T-helper 1 cell treated with Interleukin-12 subunit alpha and Interleukin-12 subunit beta and Interleukin-4 antibody, amounts not matched to agents 30 μg/mL and 1 μg/mL, for 36 hours (primary cell): ENCODE measurements around the gene DYRK1B.

ENCODE experiments used
- H3K27ac Mint-ChIP-seq: one replicate; pipeline ENCODE4 v1.8.0; 2021; ENCODE audit warnings: mild to moderate bottlenecking, mixed read lengths
- H3K27me3 Mint-ChIP-seq: one replicate; pipeline ENCODE4 v1.8.0; 2021; ENCODE audit warnings: low read depth, mixed read lengths
- H3K36me3 Mint-ChIP-seq: one replicate; pipeline ENCODE4 v1.8.0; 2021; ENCODE audit warnings: low read depth, mixed read lengths
- H3K4me1 Mint-ChIP-seq: one replicate; pipeline ENCODE4 v1.8.0; 2021; ENCODE audit warnings: low read depth, mixed read lengths
- H3K4me3 Mint-ChIP-seq: one replicate; pipeline ENCODE4 v1.8.0; 2021; ENCODE audit warnings: mild to moderate bottlenecking, moderate library complexity, mixed read lengths
- H3K9me3 Mint-ChIP-seq: one replicate; pipeline ENCODE4 v1.8.0; 2021; ENCODE audit warnings: mixed read lengths

Gene DYRK1B

GRCh38 chr19:39871362-39871761 lies 37.4 kb upstream of the DYRK1B start:
- H3K27me3 Mint-ChIP-seq = no peaks in the 10 kb centered on the region
- H3K4me1 Mint-ChIP-seq = no peaks in the 10 kb centered on the region
- H3K9me3 Mint-ChIP-seq = no peaks in the 10 kb centered on the region
- H3K36me3 Mint-ChIP-seq = peaks cover 1% of the 10 kb centered on the region
- H3K4me3 Mint-ChIP-seq = no peak overlapping the region
- H3K27ac Mint-ChIP-seq = no peak overlapping the region

- H3K27ac Mint-ChIP-seq = no peak overlapping the region
- H3K4me3 Mint-ChIP-seq = no peak overlapping the region
- H3K9me3 Mint-ChIP-seq = no peaks in the 10 kb centered on the region
- no peaks in the 10 kb centered on the region for H3K4me1 Mint-ChIP-seq
- no peaks in the 10 kb centered on the region for H3K27me3 Mint-ChIP-seq
- H3K36me3 Mint-ChIP-seq = peaks cover 1% of the 10 kb centered on the region
Measured at GRCh38 chr19:39870171-39870971, 36.4 kb upstream of the DYRK1B start.

GRCh38 chr19:39867952-39868351 lies 34.0 kb upstream of the DYRK1B start:
- no peaks in the 10 kb centered on the region for H3K4me1 Mint-ChIP-seq
- H3K27me3 Mint-ChIP-seq = no peaks in the 10 kb centered on the region
- H3K4me3 Mint-ChIP-seq = no peak overlapping the region
- H3K9me3 Mint-ChIP-seq = no peaks in the 10 kb centered on the region
- peaks cover 1% of the 10 kb centered on the region for H3K36me3 Mint-ChIP-seq
- no peak overlapping the region for H3K27ac Mint-ChIP-seq

GRCh38 chr19:39867133-39867532 lies 33.2 kb upstream of the DYRK1B start:
- no peaks in the 10 kb centered on the region for H3K9me3 Mint-ChIP-seq
- H3K4me1 Mint-ChIP-seq = no peaks in the 10 kb centered on the region
- no peak overlapping the region for H3K4me3 Mint-ChIP-seq
- H3K27me3 Mint-ChIP-seq = no peaks in the 10 kb centered on the region
- peaks cover 1% of the 10 kb centered on the region for H3K36me3 Mint-ChIP-seq
- H3K27ac Mint-ChIP-seq = no peak overlapping the region

- H3K27ac Mint-ChIP-seq = no peak overlapping the region
Measured at GRCh38 chr19:39865953-39866352, 32.0 kb upstream of the DYRK1B start.

GRCh38 chr19:39865186-39865585 lies 31.2 kb upstream of the DYRK1B start:
- Mint-ChIP-seq H3K4me3 (no peak overlapping the region), H3K27me3 (no peaks in the 10 kb centered on the region), H3K36me3 (peaks cover 1% of the 10 kb centered on the region), H3K9me3 (no peaks in the 10 kb centered on the region), H3K4me1 (no peaks in the 10 kb centered on the region), H3K27ac (no peak overlapping the region)

More at GRCh38 chr19:39865953-39866352, 32.0 kb upstream of the DYRK1B start:
- Mint-ChIP-seq H3K36me3 (peaks cover 1% of the 10 kb centered on the region), H3K9me3 (no peaks in the 10 kb centered on the region), H3K27me3 (no peaks in the 10 kb centered on the region), H3K4me1 (no peaks in the 10 kb centered on the region), H3K4me3 (no peak overlapping the region)

GRCh38 chr19:39864118-39864517 lies 30.2 kb upstream of the DYRK1B start:
- Mint-ChIP-seq H3K27ac (no peak overlapping the region), H3K9me3 (no peaks in the 10 kb centered on the region), H3K36me3 (peaks cover 1% of the 10 kb centered on the region), H3K4me3 (no peak overlapping the region), H3K27me3 (no peaks in the 10 kb centered on the region), H3K4me1 (no peaks in the 10 kb centered on the region)

GRCh38 chr19:39858541-39858940 lies 24.6 kb upstream of the DYRK1B start:
- Mint-ChIP-seq H3K27ac (no peak overlapping the region), H3K9me3 (no peaks in the 10 kb centered on the region), H3K27me3 (peaks cover 3% of the 10 kb centered on the region), H3K4me1 (no peaks in the 10 kb centered on the region), H3K36me3 (no peaks in the 10 kb centered on the region), H3K4me3 (no peak overlapping the region)

- no peaks in the 10 kb centered on the region for H3K36me3 Mint-ChIP-seq
- H3K4me1 Mint-ChIP-seq = no peaks in the 10 kb centered on the region
- H3K27me3 Mint-ChIP-seq = peaks cover 3% of the 10 kb centered on the region
- no peak overlapping the region for H3K4me3 Mint-ChIP-seq
- H3K27ac Mint-ChIP-seq = no peak overlapping the region
- no peaks in the 10 kb centered on the region for H3K9me3 Mint-ChIP-seq
Measured at GRCh38 chr19:39852882-39853281, 18.9 kb upstream of the DYRK1B start.

- Mint-ChIP-seq H3K9me3 (no peaks in the 10 kb centered on the region), H3K27ac (no peak overlapping the region), H3K27me3 (peaks cover 3% of the 10 kb centered on the region), H3K36me3 (peaks cover 1% of the 10 kb centered on the region), H3K4me3 (no peak overlapping the region), H3K4me1 (peaks cover 9% of the 10 kb centered on the region)
Measured at GRCh38 chr19:39850892-39851291, 16.9 kb upstream of the DYRK1B start.

GRCh38 chr19:39848392-39848791 lies 14.4 kb upstream of the DYRK1B start:
- Mint-ChIP-seq H3K4me1 (peaks cover 25% of the 10 kb centered on the region), H3K27ac (no peak overlapping the region), H3K4me3 (no peak overlapping the region), H3K27me3 (no peaks in the 10 kb centered on the region), H3K36me3 (peaks cover 1% of the 10 kb centered on the region), H3K9me3 (no peaks in the 10 kb centered on the region)

GRCh38 chr19:39847525-39847924 lies 13.6 kb upstream of the DYRK1B start:
- Mint-ChIP-seq H3K4me1 (peaks cover 32% of the 10 kb centered on the region), H3K36me3 (peaks cover 1% of the 10 kb centered on the region), H3K4me3 (no peak overlapping the region)

GRCh38 chr19:39846678-39847486 lies 12.9 kb upstream of the DYRK1B start:
- no peaks in the 10 kb centered on the region for H3K9me3 Mint-ChIP-seq
- H3K27ac Mint-ChIP-seq = peak overlapping the region; percentile 95
- peaks cover 1% of the 10 kb centered on the region for H3K36me3 Mint-ChIP-seq
- H3K4me1 Mint-ChIP-seq = peaks cover 36% of the 10 kb centered on the region
- H3K27me3 Mint-ChIP-seq = no peaks in the 10 kb centered on the region
- peak overlapping the region; percentile 90 for H3K4me3 Mint-ChIP-seq

More at GRCh38 chr19:39847525-39847924, 13.6 kb upstream of the DYRK1B start:
- Mint-ChIP-seq H3K27ac (peak overlapping the region; percentile 95), H3K27me3 (no peaks in the 10 kb centered on the region), H3K9me3 (no peaks in the 10 kb centered on the region)

- H3K27me3 Mint-ChIP-seq = no peaks in the 10 kb centered on the region
Measured at GRCh38 chr19:39845933-39846677, 12.1 kb upstream of the DYRK1B start, which contains the start of gene FBL. Gene FBL (minus strand): TSS chr19:39846379. CDS start chr19:39846300, 79 bp downstream.

More at GRCh38 chr19:39845933-39846677, 12.1 kb upstream of the DYRK1B start, which contains the start of gene FBL:
- Mint-ChIP-seq H3K4me1 (peaks cover 41% of the 10 kb centered on the region), H3K9me3 (no peaks in the 10 kb centered on the region), H3K36me3 (peaks cover 1% of the 10 kb centered on the region), H3K4me3 (peak within 1 kb of the TSS; percentile 90), H3K27ac (peak within 1 kb of the TSS; percentile 95)
